ENCODE results near the gene PRSS21.

Gene PRSS21

DNA sequence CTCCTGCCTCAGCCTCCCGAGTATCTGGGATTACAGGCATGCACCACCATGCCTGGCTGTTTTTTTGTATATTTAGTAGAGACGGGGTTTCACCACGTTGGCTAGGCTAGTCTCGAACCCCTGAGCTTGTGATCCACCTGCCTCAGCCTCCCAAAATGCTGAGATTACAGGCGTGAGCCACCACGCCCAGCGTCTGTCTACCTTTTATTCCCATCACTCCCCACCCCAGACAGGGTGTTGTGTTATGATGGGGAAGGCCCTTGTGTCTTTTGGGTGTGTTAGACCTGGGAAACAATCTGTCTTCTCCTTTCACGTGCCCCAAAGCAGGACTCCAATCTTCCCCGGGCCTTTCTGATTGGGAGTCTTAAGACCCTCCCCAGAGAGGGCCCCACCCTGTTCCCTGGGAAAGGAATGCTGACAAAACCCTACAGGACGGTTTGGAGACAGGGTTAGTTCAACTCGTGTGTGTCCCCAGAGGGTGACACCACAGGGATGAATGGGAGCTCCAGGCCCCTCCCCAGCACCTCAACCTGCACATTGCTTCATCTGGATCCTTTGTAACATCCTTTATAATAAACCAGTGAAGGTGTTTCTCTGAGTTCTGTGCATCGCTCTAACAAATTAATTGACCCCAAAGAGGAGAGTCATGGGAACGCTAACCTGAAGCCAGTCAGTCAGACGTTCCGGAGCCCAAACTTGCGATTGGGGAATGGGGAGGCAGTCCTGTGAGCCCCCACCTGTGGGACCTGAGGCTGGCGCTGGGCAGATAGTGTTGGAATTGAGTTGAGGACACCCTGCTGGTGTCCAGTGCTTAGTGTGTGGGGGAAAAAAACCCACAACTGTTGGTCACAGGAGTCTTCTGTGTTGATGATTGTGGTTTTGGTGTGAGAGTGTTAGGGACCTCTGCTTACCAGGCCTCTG, 36.8 kb upstream of the PRSS21 start:
- no peak for DNase-seq (ENCODE audit: low read depth in 2 of 2, low spot score in 1 of 2)

DNA sequence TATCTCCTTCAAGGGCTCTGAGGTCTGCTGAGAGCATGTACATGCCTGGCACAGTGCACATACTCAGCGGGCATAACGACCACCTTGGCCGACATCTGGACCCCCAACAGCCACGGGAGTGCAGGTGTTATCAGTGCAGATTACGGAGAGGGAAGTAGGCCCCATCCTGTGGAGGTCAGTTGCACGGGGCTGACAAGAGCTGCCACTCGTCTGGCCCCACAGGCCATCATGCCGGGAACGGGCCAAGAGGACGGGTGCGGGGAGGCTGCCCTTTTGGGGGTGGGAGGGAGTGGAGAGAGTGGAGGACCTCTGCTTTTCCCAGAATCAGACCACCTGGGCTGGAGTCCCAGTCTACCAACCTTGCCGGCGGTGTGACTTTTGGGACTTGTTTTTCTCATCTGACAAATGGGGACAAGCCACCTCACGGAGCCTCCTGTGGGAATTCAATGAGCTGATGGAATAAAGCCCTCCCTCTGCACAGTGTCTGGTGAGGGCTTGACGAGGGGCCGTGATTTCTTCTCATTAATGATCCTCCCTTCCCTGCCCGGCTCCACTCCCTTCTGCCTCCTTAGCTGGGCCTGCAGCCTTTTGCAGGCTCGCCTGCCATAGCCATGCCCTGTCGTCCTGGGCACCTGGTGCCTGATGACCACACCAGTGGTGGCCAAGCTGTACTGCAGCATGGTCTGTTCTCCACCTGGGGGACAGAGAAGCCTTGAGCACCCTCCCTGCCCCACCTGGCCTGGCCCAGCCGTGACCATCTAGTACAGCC, 34.3 kb upstream of the PRSS21 start:
- DNase-seq (ENCODE audit: low read depth in 2 of 2, low spot score in 1 of 2): no peak

DNA sequence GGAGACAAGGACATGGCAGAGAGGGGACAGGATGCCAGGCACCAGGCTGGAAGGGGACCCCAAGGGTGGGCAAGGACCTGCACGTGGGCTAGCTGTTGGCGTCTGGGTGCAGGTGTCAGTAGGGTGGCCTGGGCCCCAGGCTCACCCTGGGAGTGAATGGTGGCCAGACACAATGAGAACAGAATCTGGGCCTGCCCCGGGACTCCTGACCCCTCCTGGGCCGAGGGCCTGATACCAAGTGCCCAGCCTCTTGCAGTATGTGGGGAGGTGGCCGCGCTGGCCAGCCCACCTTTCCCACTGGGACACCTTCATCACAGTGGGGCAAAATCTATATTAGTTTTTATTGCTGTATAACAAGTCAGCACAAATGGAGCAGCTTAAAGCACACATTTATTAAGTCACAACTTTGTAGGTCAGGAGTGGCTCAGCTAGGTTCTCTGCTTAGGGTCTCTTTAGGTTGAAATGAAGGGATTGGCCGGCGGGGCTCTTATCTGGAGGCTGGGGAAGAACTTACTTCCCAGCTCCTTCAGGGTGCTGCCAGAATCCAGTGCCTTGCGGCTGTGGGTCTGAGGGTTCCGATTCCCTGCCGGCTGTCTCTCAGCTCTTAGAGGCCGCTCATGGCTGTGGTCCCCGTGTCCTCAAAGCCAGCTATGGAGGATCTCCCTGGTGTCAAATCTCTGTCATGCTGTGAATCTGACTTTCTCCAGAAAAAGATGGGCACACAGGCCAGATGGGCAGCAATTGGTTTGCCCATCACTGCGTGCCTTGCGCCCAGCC, 33.3 kb upstream of the PRSS21 start:
- DNase-seq (ENCODE audit: low read depth in 2 of 2, low spot score in 1 of 2): no peak

DNA sequence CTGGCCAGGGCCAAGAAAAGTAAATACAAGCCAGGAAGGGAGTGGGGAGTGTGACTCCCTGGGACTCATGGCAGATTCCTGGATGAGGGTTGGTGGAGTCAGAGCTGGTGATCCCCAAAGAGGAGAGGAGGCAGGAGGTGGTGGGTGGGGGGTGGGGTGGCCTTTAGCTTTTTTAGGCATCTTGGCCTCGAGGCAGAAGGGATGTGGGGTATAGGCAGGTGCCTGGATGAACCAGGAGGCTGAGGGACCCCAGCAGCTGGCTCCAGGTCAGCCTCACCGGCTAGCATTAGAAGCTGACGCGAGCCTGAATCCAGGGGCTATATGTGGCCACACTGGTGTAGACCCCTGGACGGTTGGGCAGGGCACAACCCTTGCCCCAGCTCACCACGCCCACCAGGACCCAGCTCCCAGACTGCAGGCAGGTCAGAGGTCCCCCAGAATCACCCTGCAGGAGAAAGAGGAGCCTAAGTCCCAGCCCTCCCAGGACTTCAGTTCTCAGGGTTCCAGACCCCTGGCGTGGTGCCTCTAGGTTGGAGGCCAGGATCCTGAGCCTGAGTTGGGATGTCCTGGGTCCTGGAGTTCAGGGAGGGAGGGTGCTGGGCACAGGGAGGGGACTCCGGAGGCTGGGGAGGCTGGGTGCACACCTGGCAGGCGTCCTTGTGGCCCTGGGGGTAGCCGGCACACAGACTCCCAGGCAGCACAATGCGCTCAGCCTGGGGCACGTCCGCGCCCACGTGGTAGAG, 32.5 kb upstream of the PRSS21 start:
- DNase-seq (ENCODE audit: low read depth in 2 of 2, low spot score in 1 of 2): no peak

DNA sequence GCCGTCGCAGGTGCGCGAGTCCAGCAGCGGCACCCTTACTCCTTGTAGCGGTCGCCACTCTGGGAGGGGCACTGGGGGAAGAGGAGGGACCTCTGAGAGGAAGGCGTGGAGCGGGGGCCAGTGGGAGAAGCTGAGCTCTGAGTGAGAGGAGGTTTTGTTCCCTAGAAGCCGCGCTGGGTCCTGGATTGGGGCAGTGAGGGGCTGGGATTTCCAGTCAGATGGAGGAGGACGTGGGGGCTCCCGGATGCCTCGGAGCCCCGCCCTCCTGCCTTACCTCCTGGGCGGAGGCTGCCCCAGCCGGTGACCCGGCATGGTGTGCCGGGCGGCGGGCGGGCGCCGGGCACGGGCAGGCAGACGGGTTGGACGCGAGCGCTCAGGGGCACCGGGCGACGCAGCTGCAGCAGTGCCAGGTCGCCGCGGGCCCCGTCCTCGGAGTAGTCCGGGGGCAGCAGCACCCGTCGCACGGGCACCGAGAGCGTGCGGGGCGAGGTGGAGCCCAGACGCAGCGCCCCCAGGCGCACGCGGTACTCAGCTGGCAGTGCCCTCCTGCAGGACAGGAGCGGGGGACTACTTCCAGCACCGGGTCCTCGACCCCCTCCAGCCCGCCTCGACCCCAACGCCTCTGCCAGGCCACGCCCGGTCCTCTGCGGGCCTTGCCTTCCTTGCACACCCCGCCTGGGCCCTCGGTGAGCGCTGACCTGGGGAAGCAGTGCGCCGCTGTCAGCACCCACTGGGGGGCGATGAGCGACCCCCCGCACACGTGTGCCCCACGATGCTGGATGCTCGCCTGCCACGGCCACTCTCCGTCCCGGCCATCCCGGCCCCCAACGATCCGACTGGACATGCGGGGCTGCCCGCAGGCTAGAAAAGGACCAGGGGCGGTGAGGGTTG, 31.7 kb upstream of the PRSS21 start:
- no peak for DNase-seq (ENCODE audit: low read depth in 2 of 2, low spot score in 1 of 2)

DNA sequence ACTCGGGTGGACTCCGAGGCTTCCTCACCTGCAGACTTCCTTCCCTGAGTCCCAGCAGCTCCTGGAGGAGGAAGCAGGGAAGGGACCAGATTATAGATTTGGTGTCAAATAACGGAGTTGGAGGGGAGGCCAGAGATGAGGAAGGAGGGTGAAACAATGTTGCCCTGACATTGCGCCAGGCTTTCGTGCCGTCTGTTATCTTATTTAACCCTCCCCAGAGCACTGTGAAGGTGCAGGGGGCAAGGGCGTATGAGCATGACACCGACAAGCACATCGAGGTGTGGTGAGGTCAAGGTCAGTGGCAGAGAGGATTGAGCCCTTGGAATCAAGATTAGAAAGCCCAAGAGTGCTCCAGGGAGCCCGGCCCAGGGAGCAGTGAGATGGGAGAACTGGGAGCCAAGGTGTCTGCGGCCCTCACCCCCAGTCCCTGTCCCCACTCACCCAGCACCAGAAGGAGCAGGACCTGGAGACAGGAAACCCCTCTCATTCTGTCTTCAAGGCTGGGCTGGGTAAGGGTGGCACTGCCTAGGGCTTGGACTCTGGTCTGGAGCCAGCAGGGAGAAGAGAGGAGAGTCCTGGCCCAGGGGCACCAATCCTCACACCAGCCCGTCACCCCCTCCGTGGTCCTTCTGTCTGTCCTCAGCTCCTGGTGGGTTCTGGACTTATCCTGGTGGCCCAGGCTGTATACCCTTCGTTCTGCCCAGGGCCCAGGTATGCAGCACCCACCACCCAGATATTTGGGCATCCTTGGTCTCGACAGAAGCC, 30.8 kb upstream of the PRSS21 start:
- no peak for DNase-seq (ENCODE audit: low read depth in 2 of 2, low spot score in 1 of 2)

DNA sequence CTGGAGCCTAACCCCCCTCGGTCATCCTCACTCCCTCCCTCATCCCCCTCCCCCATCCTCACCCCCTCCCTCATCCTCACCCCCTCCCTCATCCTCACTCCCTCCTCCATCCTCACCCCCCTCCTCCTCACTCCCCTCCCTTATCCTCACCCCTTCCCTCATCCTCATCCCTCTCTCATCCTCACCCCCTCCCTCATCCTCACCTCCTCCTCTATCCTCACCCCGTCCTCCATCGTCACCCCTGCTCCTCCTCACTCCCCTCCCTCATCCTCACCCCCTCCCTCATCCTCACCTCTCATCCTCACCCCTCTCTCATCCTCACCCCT, 30.2 kb upstream of the PRSS21 start:
- DNase-seq (ENCODE audit: low read depth in 2 of 2, low spot score in 1 of 2): no peak

DNA sequence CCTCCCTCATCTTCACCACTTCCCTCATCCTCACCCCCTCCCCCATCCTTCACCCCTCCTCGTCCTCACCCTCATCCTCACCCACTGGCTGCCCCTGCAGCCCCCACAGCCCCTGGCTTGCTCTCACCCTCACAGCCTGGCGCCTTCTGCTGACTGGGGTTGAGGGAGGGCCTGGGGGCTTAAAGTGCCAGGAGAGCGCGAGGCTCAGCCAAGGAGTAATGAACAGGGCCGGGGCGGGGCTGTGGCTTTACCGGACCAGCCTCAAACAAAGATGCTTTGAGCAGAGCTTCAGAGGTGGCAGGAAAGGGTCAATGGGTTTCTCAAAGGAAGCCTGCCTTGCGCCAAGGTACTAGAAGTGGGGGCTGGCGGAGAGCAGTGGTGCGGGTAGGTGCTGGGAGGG, 29.6 kb upstream of the PRSS21 start, which contains the start of gene PRSS33:
Gene PRSS33 (minus strand): TSS at position 155 of the 400 bp plus-strand sequence. CDS start 1,013 bp downstream, outside the sequence.
- no peak for DNase-seq (ENCODE audit: low read depth in 2 of 2, low spot score in 1 of 2)

DNA sequence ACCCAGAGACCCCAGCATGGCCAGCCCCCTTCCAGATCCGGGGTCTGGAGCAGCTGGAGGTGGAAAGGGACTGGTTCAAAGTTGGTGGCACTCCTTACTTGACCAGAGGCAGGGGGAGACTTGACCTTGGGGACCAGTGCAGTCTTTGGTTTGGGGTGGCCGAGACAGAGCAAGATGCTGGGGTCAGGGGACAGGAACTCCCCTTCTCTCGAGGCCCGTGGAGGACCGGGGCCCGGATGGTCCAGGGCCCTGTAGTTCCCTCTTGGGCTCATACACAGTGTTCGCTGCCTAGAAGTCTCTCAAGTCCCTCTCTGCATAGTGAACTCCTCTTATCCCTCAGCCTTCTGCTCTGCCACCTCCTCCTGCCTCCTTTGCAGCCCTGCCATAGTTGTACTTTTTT, 29.1 kb upstream of the PRSS21 start:
- DNase-seq (ENCODE audit: low read depth in 2 of 2, low spot score in 1 of 2): no peak

DNA sequence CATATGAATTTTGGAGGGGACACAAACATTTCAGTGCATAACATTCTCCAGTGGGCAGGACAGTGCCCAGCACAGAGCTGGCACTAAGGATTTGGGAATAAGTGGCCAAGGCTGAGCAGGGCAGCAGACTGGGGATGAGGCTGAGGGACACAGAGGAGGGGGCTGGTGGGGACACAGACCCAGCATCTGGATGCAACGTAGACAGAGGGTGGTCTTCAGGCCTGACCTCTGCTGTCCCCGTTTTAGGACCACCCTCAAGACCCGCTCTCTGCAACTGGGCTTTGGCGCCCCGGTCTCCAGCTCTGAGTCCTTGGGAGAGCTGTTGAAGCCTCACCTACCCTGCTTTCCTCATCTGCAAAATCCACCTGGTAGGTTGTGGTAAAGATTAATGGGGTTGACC, 26.4 kb upstream of the PRSS21 start:
- no peak for DNase-seq (ENCODE audit: low read depth in 2 of 2, low spot score in 1 of 2)

DNA sequence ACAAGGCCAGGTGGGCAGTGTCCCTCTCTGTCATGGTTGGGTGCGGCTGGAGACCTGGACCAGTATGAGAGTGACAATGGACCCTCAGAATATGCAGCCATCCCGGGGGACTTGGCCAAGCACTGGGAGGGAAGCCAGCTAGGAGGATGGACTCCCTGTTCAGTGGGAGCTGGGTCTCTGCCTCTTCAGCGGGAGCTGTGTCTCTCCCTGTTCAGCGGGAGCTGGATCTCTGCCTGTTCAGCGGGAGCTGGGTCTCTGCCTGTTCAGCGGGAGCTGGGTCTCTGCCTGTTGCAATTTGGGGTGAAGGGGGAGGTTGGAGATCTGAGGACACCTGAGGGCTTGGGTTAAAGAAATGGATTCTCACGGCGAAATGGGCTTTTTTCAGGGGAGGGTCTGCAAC, 25.9 kb upstream of the PRSS21 start:
- DNase-seq (ENCODE audit: low read depth in 2 of 2, low spot score in 1 of 2): no peak

DNA sequence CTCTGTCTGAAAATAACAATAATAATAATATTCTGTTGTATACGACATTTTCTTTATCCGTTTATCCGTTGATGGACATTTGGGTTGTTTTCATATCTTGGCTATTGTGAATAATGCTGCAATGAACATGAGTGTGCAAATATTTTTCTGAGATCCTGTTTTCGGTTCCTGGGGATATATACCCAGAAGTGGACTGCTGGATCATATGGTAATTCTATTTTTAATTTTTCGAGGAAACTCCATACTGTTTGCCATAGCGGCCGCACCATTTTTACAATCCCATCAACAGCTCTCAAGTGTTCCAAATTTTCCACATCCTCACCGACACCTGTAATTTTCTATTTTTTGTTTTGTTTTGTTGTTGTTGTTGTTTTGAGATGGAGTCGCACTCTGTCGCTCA, 24.1 kb upstream of the PRSS21 start:
- no peak for DNase-seq (ENCODE audit: low read depth in 2 of 2, low spot score in 1 of 2)

DNA sequence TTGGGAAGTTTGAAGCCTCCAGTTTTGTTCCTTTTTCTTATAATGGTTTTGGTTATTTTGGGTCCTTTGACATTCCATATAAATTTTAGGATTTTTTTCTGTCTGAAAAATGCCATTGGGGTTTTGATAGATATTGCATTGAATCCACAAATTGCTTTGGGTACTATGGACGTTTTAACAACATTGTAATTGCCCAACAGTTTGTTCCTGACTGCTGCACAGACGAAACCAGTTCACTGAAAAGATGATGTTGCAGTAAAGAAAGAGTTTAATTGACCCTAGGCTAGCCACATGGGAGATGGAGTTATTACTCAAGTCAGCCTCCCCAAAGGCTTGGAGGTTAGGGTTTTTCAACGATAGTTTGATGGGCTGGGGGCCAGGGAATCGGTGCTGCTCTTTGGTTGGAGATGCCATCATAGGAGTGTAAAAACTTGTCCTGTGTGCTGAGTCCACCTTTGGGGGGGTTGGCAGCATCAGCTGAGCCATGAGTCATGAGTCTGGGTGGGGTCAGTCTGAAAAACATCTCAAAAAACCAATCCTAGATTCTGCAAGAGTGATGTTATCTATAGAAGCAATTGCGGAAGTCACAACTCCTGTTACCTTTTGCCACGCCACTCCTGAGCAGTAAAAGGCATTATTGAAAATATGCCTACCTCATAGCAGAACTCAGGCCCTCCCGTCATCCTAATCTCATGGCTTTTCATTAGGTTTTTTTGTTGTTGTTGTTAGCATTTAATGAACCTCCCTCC, 21.5 kb upstream of the PRSS21 start:
- no peak for DNase-seq (ENCODE audit: low read depth in 2 of 2, low spot score in 1 of 2)

DNA sequence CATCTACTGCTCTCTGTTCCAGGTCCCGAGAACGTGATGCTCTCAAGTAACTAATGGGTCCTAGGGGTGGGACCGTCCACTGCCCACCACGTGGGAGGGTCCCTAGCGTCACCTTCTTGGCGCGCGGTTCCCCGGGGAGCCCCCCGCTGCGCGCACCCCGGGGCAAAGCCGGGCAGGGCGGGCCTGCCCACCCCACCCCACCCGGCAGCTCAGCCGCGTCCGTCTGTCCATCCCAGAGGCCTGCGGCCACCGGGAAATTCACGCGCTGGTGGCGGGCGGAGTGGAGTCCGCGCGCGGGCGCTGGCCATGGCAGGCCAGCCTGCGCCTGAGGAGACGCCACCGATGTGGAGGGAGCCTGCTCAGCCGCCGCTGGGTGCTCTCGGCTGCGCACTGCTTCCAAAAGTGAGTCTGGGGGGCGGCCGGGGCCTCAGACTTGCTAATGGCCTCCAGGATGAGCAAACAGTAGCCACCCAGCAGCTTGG, 18.3 kb upstream of the PRSS21 start:
- no peak for DNase-seq (ENCODE audit: low read depth in 2 of 2, low spot score in 1 of 2)

DNA sequence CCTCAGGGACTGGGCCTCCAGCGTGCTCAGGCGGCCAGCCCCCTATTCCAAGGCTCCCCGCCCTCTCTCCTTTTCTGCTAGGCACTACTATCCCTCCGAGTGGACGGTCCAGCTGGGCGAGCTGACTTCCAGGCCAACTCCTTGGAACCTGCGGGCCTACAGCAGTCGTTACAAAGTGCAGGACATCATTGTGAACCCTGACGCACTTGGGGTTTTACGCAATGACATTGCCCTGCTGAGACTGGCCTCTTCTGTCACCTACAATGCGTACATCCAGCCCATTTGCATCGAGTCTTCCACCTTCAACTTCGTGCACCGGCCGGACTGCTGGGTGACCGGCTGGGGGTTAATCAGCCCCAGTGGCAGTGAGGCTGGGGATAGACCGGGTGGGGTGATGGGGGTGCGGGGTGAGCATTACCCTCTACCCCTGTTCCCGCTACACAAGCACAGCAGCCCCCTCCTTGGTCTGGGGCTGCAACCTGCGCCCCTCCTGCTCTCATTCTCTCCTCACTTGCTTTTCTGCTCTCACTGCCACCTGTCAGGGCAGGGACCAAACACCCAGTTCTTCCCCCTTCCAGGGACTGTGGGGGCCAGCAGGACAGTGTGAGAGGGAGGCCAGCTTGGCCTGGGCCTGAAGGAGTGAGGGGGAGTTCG, 17.7 kb upstream of the PRSS21 start:
- DNase-seq (ENCODE audit: low read depth in 2 of 2, low spot score in 1 of 2): no peak

DNA sequence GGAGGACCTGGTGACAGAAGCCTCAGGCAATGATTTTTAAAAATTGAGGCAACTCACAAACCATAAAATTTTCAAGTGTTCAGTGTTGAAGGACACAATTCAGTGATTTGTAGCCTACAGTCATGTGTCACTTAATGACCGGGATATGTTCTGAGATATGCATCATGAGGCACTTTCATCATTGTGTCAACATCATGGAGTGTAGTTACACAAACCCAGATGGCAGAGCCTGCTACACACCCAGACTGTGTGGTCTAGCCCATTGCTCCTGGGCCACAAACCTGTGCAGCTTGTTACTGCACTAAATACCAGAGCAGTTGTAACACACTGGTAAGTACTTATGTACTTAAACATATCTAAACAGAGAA, 17.2 kb upstream of the PRSS21 start:
- no peak for DNase-seq (ENCODE audit: low read depth in 2 of 2, low spot score in 1 of 2)

DNA sequence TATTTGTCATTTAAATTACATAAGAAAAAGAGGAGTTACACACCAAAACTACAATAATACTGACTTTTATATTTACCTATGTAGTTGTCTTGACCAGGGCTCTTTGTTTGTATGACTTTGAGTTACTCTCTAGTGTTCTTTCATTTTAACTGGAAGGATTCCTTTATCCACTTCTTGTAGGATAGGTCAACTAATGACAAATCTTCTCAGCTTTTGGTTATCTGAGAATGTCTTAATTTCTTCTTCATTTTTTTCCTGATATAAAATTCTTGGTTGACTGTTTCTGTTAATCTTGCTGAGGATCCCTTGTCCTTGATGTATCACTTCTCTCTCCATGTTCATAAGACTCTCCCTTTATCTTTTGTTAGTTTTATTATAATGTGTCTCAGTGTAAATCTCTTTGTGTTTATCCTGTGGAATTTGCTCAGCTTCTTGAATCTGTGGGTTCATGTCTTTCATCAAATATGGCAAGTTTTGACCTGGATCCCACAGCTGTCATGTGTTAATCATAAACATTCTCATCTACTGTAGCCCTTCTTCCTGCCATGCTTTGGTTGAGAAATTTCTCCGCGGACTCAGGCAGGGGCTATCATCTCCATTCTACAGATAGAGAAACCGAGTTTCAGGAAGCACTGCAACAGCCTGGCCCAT, 13.4 kb upstream of the PRSS21 start:
- no peak for DNase-seq (ENCODE audit: low read depth in 2 of 2, low spot score in 1 of 2)

Measured in stimulated activated CD8-positive, alpha-beta memory T cell treated with anti-CD3 and anti-CD28 coated beads, Interleukin-4, amount 100 ng/mL, for 4 hours (primary cell).